WI38 (cell line): ENCODE data around the gene GRIN3B.
A peak's percentile ranks its signal among the peaks of the same experiment; 100 is the strongest.

ENCODE experiments used
- H3K4me3 ChIP-seq: 2 replicates; pipeline ENCODE4 v1.5.1; 2011; ENCODE audit warnings: low read depth, mild to moderate bottlenecking, control low read depth, low read length
- CTCF ChIP-seq: IDR thresholded peaks from 2 replicates; pipeline ENCODE4 v1.5.1; 2012; ENCODE audit warnings: low read depth, mild to moderate bottlenecking, control low read depth, low read length

The GRIN3B gene

GRCh38 chr19:979318-979741, 20.9 kb upstream of the GRIN3B start:
- no peak overlapping the region for H3K4me3 ChIP-seq
- TF ChIP-seq CTCF = no peak

- TF ChIP-seq CTCF = no peak
- no peak overlapping the region for H3K4me3 ChIP-seq
Measured at GRCh38 chr19:980133-980998, 19.9 kb upstream of the GRIN3B start.

DNA sequence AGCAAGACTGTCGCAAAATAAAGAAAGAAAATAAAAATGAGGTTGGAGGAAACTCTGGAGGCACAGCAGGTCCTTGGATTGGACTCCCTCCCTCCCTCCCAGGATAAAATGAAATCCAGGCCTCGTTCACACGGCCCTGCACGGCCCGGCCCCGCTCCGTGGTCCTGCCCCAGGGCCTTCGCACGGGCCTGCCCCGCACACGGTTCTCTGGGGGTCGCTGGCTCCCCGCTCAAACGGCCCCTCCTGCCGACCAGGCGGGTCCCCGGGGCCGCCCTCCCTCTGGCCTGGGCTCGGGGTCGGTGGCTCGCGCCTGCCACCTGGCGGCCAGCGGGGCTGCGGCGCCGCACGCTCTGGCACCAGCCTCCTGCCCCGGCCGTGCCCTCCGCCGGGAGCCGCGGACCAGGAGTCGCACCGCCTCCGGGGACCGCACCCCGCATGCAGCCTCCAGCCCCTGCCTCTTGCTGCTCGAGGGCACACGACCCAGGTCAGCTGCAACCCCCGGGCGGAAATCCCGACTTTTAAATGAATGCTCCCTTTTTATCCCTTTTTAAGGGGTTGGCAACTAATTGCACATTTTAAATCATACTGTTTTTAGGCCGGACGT, 17.6 kb upstream of the GRIN3B start:
- H3K4me3 ChIP-seq = peak overlapping the region; percentile 40
- TF ChIP-seq CTCF = peak; percentile 48

DNA sequence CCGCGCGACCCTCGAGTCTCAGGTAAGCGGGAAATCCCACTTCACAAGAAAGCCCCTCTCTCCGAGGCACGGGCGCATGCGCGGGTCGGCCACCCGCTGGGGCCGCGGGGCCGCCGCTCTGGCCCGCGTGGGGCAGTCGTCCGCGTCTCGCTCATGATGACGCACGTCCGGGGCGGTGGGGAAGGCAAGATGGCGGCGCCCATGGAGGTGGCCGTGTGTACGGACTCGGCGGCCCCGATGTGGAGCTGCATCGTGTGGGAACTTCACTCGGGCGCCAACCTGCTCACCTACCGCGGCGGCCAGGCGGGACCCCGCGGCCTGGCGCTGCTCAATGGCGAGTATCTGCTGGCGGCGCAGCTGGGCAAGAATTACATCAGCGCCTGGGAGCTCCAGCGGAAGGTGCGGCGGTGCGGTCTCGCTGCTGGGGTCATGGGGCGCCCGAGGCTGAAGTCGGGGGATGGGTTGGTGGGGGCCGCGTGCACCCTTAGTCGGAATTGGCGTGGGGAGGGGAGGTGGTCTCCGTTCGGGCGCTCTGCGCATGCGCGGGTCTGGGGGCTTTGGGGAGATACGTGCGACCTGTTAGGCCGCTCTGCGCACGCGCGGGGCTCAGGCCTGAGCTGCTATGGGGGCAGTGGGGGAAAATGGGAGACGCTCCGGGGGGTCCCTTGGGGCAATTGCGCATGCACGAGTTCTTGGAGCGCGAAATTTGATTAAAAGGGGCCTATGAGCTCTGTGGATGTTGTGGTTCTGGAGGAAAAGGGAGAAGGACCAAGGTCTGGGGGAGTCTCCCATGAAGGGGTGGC, 15.9 kb upstream of the GRIN3B start, which contains the start of gene WDR18:
WDR18 (plus strand) TSS at position 181 of the 803 bp plus-strand sequence; CDS start at position 190, 9 bp downstream.
- no peak for TF ChIP-seq CTCF
- H3K4me3 ChIP-seq = peak within 1 kb of the TSS; percentile 89

DNA sequence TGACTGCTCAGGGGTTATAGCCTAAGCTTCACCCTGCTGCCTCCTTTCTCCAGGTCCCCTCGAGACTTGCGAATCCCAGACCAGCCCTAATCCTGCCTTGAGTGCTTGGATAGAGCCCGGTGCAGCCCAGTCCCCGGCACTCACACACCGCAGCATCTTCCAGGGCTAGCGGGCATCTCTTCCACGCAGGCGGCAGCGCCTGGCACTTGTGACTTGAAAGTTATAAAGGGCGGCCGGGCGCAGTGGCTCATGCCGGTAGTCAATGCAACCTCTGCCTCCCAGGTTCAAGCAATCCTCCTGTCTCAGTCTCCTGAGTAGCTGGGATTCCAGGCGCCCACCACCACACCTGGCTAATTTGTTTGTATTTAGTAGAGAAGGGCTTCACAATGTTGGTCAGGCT, 14.1 kb upstream of the GRIN3B start:
- no peak for TF ChIP-seq CTCF
- H3K4me3 ChIP-seq = no peak overlapping the region

DNA sequence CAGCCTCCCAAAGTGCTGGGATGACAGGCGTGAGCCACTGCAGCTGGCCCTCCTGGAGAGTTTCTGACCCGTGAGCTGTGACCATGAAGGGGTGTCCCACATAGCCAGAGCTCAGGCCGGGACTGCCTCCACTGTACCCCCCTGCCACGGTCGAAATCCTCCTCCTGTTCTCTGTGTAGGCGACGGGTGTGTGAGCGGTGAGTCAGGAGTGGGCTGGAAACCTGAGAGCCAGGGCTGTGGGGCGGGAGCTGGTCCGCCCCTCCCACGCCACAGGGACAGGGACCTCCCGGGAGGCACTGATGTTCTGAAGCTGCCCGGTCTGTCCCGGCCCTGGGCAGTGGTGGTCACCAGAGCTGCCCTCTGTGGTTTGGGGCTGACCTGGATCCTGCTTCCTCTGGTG, 12.1 kb upstream of the GRIN3B start:
- no peak overlapping the region for H3K4me3 ChIP-seq
- no peak for TF ChIP-seq CTCF
